OCI-LY3 (cell line): ENCODE data around the gene TM9SF2.

Experiments used
- CTCF ChIP-seq: fragments of 200-600, 300-600 bp; sonication (generic); IDR thresholded peaks from 2 replicates; pipeline ENCODE4 v1.5.1; 2014; ENCODE audit warnings: antibody characterized with exemption, low read length, low read depth
- EZH2phosphoT487 ChIP-seq: fragments of 200-600 bp; shearing (Covaris generic); IDR thresholded peaks from 2 replicates; pipeline ENCODE4 v1.6.1; 2018; ENCODE audit warnings: antibody characterized with exemption, mixed run types, low read depth

GRCh38 chr13:99553033-99553432 lies 51.8 kb downstream of the TM9SF2 start:
- TF ChIP-seq CTCF = no peak
- TF ChIP-seq EZH2phosphoT487 = no peak
